SK-N-SH treated with all-trans-retinoic acid at 6 μM for 48 hours (cell line): ENCODE data around the gene CHP2.
"Not testable (repeated sequence)": the region's sequence is repeated elsewhere in the genome, so short reads cannot be mapped to it uniquely, and the experiment has no call there.

ENCODE experiments used
- ATAC-seq: fragments of 200-7000 bp; cut with Tn5 transposase; 3 replicates; pipeline ENCODE4 v1.9.1; 2020; ENCODE audit warnings: mild to moderate bottlenecking, moderate library complexity
- ARNTL ChIP-seq: fragments of 450-650 bp; formaldehyde crosslinking; IDR thresholded peaks from 2 replicates; pipeline ENCODE4 v1.5.0; 2020; ENCODE audit warnings: low read depth, mild to moderate bottlenecking, moderate library complexity, borderline replicate concordance
- BACH2 ChIP-seq: fragments of 250-450 bp; sonication (Bioruptor Pico); IDR thresholded peaks from 2 replicates; pipeline ENCODE4 v1.9.0; 2021; ENCODE audit warnings: mild to moderate bottlenecking, borderline replicate concordance
- CREB5 ChIP-seq: fragments of 250-450 bp; sonication (Bioruptor Pico); IDR thresholded peaks from 2 replicates; pipeline ENCODE4 v1.5.1; 2020; ENCODE audit warnings: low read depth, mild to moderate bottlenecking, moderate library complexity
- CSDC2 ChIP-seq: fragments of 250-450 bp; sonication (Bioruptor Pico); IDR thresholded peaks from 2 replicates; pipeline ENCODE4 v1.5.0; 2020; ENCODE audit warnings: mild to moderate bottlenecking, moderate library complexity
- CSRNP3 ChIP-seq: fragments of 250-450 bp; sonication (Bioruptor Pico); IDR thresholded peaks from 2 replicates; pipeline ENCODE4 v1.5.1; 2021; ENCODE audit warnings: mild to moderate bottlenecking, moderate library complexity
- ESRRG ChIP-seq: fragments of 250-450 bp; sonication (Bioruptor Pico); IDR thresholded peaks from 2 replicates; pipeline ENCODE4 v1.6.1; 2021; ENCODE audit warnings: mild to moderate bottlenecking
- GLIS3 ChIP-seq: fragments of 250-450 bp; sonication (Bioruptor Pico); IDR thresholded peaks from 2 replicates; pipeline ENCODE4 v1.5.0; 2020; ENCODE audit warnings: mild to moderate bottlenecking, moderate library complexity
- ISL1 ChIP-seq: fragments of 250-450 bp; sonication (Bioruptor Pico); IDR thresholded peaks from 2 replicates; pipeline ENCODE4 v2.1.2; 2022; ENCODE audit warnings: mild to moderate bottlenecking, moderate library complexity
- OSR1 ChIP-seq: fragments of 250-450 bp; sonication (Bioruptor Pico); IDR thresholded peaks from 2 replicates; pipeline ENCODE4 v1.8.0; 2022; ENCODE audit warnings: moderate library complexity, mild to moderate bottlenecking, inconsistent platforms
- PPARA ChIP-seq: fragments of 250-450 bp; sonication (Bioruptor Pico); IDR thresholded peaks from 2 replicates; pipeline ENCODE4 v1.5.0; 2020; ENCODE audit warnings: mild to moderate bottlenecking, borderline replicate concordance
- RARB ChIP-seq: fragments of 250-450 bp; sonication (Bioruptor Pico); IDR thresholded peaks from 2 replicates; pipeline ENCODE4 v1.8.0; 2021; ENCODE audit warnings: mild to moderate bottlenecking, moderate library complexity
- SNAI2 ChIP-seq: fragments of 250-450 bp; sonication (Bioruptor Pico); IDR thresholded peaks from 2 replicates; pipeline ENCODE4 v1.5.0; 2020; ENCODE audit warnings: mild to moderate bottlenecking, moderate library complexity
- TCF4 ChIP-seq: fragments of 250-450 bp; sonication (Bioruptor Pico); IDR thresholded peaks from 2 replicates; pipeline ENCODE4 v1.8.0; 2021; ENCODE audit warnings: mild to moderate bottlenecking, moderate library complexity, borderline replicate concordance
- ZC3H10 ChIP-seq: fragments of 250-450 bp; sonication (Bioruptor Pico); IDR thresholded peaks from 2 replicates; pipeline ENCODE4 v1.5.1; 2021; ENCODE audit warnings: mild to moderate bottlenecking, moderate library complexity
- ZFP3 ChIP-seq: fragments of 250-450 bp; sonication (Bioruptor Pico); IDR thresholded peaks from 2 replicates; pipeline ENCODE4 v1.5.0; 2020; ENCODE audit warnings: mild to moderate bottlenecking, moderate library complexity
- ZFP30 ChIP-seq: fragments of 450-650 bp; formaldehyde crosslinking; IDR thresholded peaks from 2 replicates; pipeline ENCODE4 v1.5.0; 2022; ENCODE audit warnings: mild to moderate bottlenecking, moderate library complexity
- ZNF565 ChIP-seq: fragments of 450-650 bp; formaldehyde crosslinking; conservative IDR thresholded peaks from 2 replicates; pipeline ENCODE4 v1.5.0; 2020; ENCODE audit warnings: low read depth, mild to moderate bottlenecking, moderate library complexity
- ZNF70 ChIP-seq: fragments of 450-650 bp; formaldehyde crosslinking; IDR thresholded peaks from 2 replicates; pipeline ENCODE4 v1.5.0; 2020; ENCODE audit warnings: mild to moderate bottlenecking, moderate library complexity
- ZNF8 ChIP-seq: fragments of 450-650 bp; formaldehyde crosslinking; IDR thresholded peaks from 2 replicates; pipeline ENCODE4 v1.5.0; 2020; ENCODE audit warnings: mild to moderate bottlenecking, moderate library complexity
- TF ChIP-seq, protein P1 (sequence below): fragments of 250-450 bp; sonication (Bioruptor Pico); IDR thresholded peaks from 2 replicates; pipeline ENCODE4 v1.5.0; 2020; ENCODE audit warnings: mild to moderate bottlenecking, moderate library complexity
- TF ChIP-seq, protein P2 (sequence below): fragments of 250-450 bp; sonication (Bioruptor Pico); IDR thresholded peaks from 2 replicates; pipeline ENCODE4 v1.8.0; 2020; ENCODE audit warnings: mild to moderate bottlenecking, moderate library complexity, borderline replicate concordance

CHP2 gene

DNA sequence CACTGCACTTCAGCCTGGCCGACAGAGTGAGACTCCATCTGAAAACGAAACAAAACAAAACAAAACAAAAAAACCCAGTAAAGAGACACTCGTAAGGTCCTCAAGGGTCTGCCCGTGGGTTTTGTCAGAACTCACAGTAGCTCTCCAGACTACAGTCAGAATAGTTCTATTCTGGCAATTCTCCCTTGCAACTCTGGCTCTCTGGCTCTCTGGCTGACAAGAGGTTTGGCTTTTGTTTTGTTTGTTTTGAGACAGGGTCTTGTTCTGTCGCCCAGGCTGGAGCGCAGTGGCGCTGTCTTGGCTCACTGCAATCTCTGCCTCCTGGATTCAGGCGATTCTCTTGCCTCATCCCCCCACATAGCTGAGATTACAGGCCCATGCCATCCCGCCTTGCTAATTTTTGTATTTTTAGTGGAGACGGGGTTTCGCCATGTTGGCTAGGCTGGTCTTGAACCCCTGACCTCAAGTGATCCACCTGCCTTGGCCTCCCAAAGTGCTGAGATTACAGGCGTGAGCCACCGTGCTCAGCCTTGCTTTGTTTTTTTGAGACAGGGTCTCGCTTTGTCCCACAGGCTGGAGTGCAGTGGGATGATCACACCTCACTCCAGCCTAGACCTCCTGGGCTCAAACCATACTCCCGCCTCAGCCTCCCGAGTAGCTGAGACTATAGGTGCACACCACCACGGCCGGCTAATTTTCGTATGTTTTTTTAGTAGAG is 20.5 kb upstream of the CHP2 start:
- TF ChIP-seq ARNTL (no peak), TCF4 (CRISPR knock-in tag) (no peak), SNAI2 (no peak), RARB (no peak), ZNF8 (no peak), ZFP30 (CRISPR knock-in tag) (no peak), OSR1 (CRISPR knock-in tag) (no peak), CSRNP3 (CRISPR knock-in tag) (no peak), ISL1 (CRISPR knock-in tag) (no peak), PPARA (CRISPR knock-in tag) (no peak)
- TF ChIP-seq, protein P1, sequence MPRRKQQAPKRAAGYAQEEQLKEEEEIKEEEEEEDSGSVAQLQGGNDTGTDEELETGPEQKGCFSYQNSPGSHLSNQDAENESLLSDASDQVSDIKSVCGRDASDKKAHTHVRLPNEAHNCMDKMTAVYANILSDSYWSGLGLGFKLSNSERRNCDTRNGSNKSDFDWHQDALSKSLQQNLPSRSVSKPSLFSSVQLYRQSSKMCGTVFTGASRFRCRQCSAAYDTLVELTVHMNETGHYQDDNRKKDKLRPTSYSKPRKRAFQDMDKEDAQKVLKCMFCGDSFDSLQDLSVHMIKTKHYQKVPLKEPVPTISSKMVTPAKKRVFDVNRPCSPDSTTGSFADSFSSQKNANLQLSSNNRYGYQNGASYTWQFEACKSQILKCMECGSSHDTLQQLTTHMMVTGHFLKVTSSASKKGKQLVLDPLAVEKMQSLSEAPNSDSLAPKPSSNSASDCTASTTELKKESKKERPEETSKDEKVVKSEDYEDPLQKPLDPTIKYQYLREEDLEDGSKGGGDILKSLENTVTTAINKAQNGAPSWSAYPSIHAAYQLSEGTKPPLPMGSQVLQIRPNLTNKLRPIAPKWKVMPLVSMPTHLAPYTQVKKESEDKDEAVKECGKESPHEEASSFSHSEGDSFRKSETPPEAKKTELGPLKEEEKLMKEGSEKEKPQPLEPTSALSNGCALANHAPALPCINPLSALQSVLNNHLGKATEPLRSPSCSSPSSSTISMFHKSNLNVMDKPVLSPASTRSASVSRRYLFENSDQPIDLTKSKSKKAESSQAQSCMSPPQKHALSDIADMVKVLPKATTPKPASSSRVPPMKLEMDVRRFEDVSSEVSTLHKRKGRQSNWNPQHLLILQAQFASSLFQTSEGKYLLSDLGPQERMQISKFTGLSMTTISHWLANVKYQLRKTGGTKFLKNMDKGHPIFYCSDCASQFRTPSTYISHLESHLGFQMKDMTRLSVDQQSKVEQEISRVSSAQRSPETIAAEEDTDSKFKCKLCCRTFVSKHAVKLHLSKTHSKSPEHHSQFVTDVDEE (CRISPR knock-in tag) = no peak

GRCh38 chr16:23737423-23738028 is 17.3 kb upstream of the CHP2 start:
- not testable (repeated sequence) for ATAC-seq

More for the DNA sequence above, 20.5 kb upstream of the CHP2 start:
- ATAC-seq = no peak

DNA sequence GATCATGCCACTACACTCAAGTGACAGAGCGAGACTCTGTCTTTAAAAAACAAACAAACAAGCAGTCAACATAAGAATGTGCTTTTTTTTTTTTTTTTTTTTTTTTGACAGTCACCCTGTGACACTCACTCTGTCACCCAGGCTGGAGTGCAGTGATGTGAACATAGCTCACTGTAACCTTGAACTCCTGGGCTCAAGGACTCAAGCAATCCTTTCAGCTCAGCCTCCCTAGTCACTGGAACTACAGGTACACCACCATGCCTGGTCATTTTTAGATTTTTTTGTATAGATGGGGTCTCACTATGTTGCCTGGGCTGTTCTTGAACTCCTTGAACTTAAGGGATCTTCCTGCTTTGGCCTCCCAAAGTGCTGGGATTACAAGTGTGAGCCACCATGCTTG is 15.3 kb upstream of the CHP2 start:
- no peak for ATAC-seq
- TF ChIP-seq OSR1 (CRISPR knock-in tag) (no peak), GLIS3 (CRISPR knock-in tag) (no peak), ESRRG (CRISPR knock-in tag) (no peak), ZC3H10 (no peak), ZFP3 (CRISPR knock-in tag) (no peak), ISL1 (CRISPR knock-in tag) (no peak), ARNTL (no peak), ZFP30 (CRISPR knock-in tag) (no peak), CSRNP3 (CRISPR knock-in tag) (no peak), ZNF565 (CRISPR knock-in tag) (no peak), BACH2 (CRISPR knock-in tag) (no peak), PPARA (CRISPR knock-in tag) (no peak), CREB5 (CRISPR knock-in tag) (no peak), CSDC2 (CRISPR knock-in tag) (no peak), ZNF70 (CRISPR knock-in tag) (no peak)
- TF ChIP-seq, protein P1 (CRISPR knock-in tag) = no peak
- TF ChIP-seq, protein P2, sequence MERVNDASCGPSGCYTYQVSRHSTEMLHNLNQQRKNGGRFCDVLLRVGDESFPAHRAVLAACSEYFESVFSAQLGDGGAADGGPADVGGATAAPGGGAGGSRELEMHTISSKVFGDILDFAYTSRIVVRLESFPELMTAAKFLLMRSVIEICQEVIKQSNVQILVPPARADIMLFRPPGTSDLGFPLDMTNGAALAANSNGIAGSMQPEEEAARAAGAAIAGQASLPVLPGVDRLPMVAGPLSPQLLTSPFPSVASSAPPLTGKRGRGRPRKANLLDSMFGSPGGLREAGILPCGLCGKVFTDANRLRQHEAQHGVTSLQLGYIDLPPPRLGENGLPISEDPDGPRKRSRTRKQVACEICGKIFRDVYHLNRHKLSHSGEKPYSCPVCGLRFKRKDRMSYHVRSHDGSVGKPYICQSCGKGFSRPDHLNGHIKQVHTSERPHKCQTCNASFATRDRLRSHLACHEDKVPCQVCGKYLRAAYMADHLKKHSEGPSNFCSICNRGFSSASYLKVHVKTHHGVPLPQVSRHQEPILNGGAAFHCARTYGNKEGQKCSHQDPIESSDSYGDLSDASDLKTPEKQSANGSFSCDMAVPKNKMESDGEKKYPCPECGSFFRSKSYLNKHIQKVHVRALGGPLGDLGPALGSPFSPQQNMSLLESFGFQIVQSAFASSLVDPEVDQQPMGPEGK (CRISPR knock-in tag) = no peak
